Progenitor cell of endocrine pancreas (in vitro differentiated cells): ENCODE measurements around the gene CADM1. TPM values are rescaled to one million over a fixed set of nuclear protein-coding genes. Genes with fewer than 3 reads are reported as not detected.

Experiments used
- DNase-seq: peaks from one replicate; pipeline ENCODE4 v3.0.0; 2021; ENCODE audit warnings: low spot score; ENCODE audit not compliant: unreplicated experiment
- H3K27ac Mint-ChIP-seq: 2 replicates; pipeline ENCODE4 v1.8.0; 2021; ENCODE audit warnings: mild to moderate bottlenecking, moderate library complexity, mixed read lengths
- H3K27me3 Mint-ChIP-seq: 2 replicates; pipeline ENCODE4 v1.8.0; 2021; ENCODE audit warnings: mixed read lengths
- H3K36me3 Mint-ChIP-seq: 2 replicates; pipeline ENCODE4 v1.8.0; 2022; ENCODE audit warnings: mixed read lengths; ENCODE audit not compliant: insufficient read depth
- H3K4me1 Mint-ChIP-seq: 2 replicates; pipeline ENCODE4 v1.8.0; 2021; ENCODE audit warnings: low read depth, mixed read lengths
- H3K4me3 Mint-ChIP-seq: 2 replicates; pipeline ENCODE4 v1.8.0; 2021; ENCODE audit warnings: low read depth, mild to moderate bottlenecking, moderate library complexity, mixed read lengths
- H3K9me3 Mint-ChIP-seq: 2 replicates; pipeline ENCODE4 v1.8.0; 2021; ENCODE audit warnings: low read depth, mixed read lengths
- CTCF ChIP-seq: fragments of 200-600 bp; sonication (generic); IDR thresholded peaks from one replicate; pipeline ENCODE4 v1.5.0; 2021; ENCODE audit warnings: antibody characterized with exemption, mild to moderate bottlenecking; ENCODE audit not compliant: unreplicated experiment
- total RNA-seq: library from RNA; stranded (reverse); gene quantifications from 2 replicates; pipeline ENCODE4 v1.2.1, GENCODE V29; 2021

CADM1 gene
- total RNA-seq, 1 donor from 2014 or later = 147 TPM

DNA sequence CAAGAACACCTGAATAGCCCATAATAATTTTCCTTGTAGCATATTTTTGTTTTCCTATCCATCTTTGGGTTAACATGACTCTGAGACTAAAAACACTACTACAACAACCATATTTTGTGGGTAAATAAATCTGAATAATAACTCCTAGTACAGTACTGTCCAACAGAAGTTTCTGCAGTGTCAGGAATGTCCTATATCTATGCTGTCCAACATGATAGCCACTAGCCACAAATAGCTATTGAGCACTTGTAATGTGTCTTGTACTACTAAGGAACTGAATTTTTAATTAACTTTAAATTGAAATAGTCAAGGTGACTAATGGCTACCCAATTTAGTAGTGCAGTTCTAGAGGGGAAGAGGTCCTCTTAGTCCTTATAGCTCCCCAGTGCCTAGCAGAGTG is 135.6 kb downstream of the CADM1 start:
- H3K27me3 Mint-ChIP-seq = no peaks in the 10 kb centered on the region
- peaks cover 4% of the 10 kb centered on the region for H3K9me3 Mint-ChIP-seq
- peaks cover 1% of the 10 kb centered on the region for H3K36me3 Mint-ChIP-seq
- no peak overlapping the region for H3K4me3 Mint-ChIP-seq
- peaks cover 2% of the 10 kb centered on the region for H3K4me1 Mint-ChIP-seq
- TF ChIP-seq CTCF = no peak
- DNase-seq = no peak
- no peak overlapping the region for H3K27ac Mint-ChIP-seq

DNA sequence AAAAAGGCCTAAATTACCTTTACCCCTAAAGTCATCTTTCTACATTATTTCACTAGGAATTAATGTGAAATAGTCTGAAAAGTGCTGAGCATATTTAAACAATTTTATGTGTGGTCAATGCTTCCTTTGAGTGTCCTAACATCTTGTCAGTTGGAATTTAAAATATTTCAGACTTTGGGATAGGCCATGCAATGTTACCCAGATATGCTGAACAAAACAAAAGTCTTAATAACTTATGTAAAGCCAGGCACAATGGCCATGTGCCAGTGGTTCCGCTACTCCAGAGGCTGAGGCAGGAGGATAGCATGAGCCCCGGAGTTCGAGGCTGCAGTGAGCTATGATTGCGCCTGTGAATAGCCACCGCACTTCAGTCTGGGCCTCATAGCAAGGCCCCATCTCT is 137.4 kb downstream of the CADM1 start:
- Mint-ChIP-seq H3K27ac (no peak overlapping the region), H3K4me3 (no peak overlapping the region), H3K27me3 (no peaks in the 10 kb centered on the region), H3K36me3 (peaks cover 1% of the 10 kb centered on the region), H3K9me3 (peaks cover 4% of the 10 kb centered on the region), H3K4me1 (peaks cover 4% of the 10 kb centered on the region)
- no peak for DNase-seq
- no peak for TF ChIP-seq CTCF

- no peaks in the 10 kb centered on the region for H3K27me3 Mint-ChIP-seq
- H3K4me1 Mint-ChIP-seq = peaks cover 4% of the 10 kb centered on the region
- H3K9me3 Mint-ChIP-seq = peaks cover 4% of the 10 kb centered on the region
- no peak overlapping the region for H3K4me3 Mint-ChIP-seq
- H3K27ac Mint-ChIP-seq = no peak overlapping the region
- no peak for DNase-seq
- no peaks in the 10 kb centered on the region for H3K36me3 Mint-ChIP-seq
- TF ChIP-seq CTCF = no peak
These were observed 138.3 kb downstream of the CADM1 start for GRCh38 chr11:115365907-115366306.

GRCh38 chr11:115364896-115365295 is 139.3 kb downstream of the CADM1 start:
- no peak for TF ChIP-seq CTCF
- peaks cover 4% of the 10 kb centered on the region for H3K4me1 Mint-ChIP-seq
- no peaks in the 10 kb centered on the region for H3K36me3 Mint-ChIP-seq
- H3K27me3 Mint-ChIP-seq = no peaks in the 10 kb centered on the region
- no peak overlapping the region for H3K4me3 Mint-ChIP-seq
- DNase-seq = no peak
- H3K9me3 Mint-ChIP-seq = no peaks in the 10 kb centered on the region
- no peak overlapping the region for H3K27ac Mint-ChIP-seq

DNA sequence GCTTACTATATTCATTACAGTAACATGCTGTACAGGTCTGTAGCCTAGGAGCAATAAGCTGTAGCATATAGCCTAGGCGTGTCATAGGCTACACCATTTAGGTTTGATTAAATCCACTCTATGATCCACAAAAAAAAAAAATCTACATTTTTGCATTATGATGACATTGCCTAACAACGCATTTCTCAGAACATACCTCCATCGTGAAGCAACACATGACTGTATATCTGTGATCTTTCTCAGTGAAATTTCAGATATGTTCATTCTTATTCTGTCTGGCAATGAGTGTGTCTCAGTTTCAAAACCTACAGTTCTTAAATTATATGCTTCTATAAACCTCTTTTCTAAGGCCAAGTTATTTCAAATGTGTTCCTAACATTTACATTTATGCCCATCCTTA is 140.3 kb downstream of the CADM1 start:
- H3K27ac Mint-ChIP-seq = no peak overlapping the region
- no peaks in the 10 kb centered on the region for H3K27me3 Mint-ChIP-seq
- peaks cover 4% of the 10 kb centered on the region for H3K4me1 Mint-ChIP-seq
- H3K9me3 Mint-ChIP-seq = no peaks in the 10 kb centered on the region
- DNase-seq = no peak
- H3K4me3 Mint-ChIP-seq = no peak overlapping the region
- TF ChIP-seq CTCF = no peak
- no peaks in the 10 kb centered on the region for H3K36me3 Mint-ChIP-seq
